GM12865 (cell line): ENCODE results near the gene MAPK9.

ENCODE experiments used
- DNase-seq: peaks from one replicate; pipeline ENCODE4 v3.0.0; 2010; ENCODE audit warnings: low read depth
- H3K4me3 ChIP-seq: 2 replicates; pipeline ENCODE4 v1.5.1; 2011; ENCODE audit warnings: mild to moderate bottlenecking, low read depth, low read length, control low read depth
- TF ChIP-seq, protein P1 (sequence below): IDR thresholded peaks from 2 replicates; pipeline ENCODE4 v1.5.1; 2011; ENCODE audit warnings: low read length, control low read depth, low read depth, inconsistent platforms; ENCODE audit not compliant: insufficient read depth; ENCODE audit errors: missing control alignments

Gene MAPK9

DNA sequence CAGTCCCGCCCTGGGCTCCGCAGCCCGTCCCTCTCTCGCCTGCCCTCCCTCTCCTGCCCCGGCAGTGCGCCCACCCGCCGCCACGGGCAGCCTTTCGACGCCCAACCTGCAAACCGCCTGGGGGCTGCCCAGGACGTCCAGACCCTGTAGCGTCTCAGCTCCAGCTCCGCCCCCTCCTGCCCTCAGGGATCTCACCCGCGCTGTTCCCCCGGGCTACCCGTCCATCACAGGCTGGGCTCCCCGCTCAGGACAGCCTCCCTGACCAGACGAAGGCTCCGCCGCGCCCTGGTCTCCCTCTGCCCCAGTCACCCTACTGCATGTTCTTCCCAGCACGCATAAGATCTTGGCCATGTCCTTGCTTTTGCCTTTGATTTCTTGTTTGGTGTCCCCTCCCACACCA is 84.3 kb downstream of the MAPK9 start:
- TF ChIP-seq, protein P1, sequence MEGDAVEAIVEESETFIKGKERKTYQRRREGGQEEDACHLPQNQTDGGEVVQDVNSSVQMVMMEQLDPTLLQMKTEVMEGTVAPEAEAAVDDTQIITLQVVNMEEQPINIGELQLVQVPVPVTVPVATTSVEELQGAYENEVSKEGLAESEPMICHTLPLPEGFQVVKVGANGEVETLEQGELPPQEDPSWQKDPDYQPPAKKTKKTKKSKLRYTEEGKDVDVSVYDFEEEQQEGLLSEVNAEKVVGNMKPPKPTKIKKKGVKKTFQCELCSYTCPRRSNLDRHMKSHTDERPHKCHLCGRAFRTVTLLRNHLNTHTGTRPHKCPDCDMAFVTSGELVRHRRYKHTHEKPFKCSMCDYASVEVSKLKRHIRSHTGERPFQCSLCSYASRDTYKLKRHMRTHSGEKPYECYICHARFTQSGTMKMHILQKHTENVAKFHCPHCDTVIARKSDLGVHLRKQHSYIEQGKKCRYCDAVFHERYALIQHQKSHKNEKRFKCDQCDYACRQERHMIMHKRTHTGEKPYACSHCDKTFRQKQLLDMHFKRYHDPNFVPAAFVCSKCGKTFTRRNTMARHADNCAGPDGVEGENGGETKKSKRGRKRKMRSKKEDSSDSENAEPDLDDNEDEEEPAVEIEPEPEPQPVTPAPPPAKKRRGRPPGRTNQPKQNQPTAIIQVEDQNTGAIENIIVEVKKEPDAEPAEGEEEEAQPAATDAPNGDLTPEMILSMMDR, result no peak
- no peak overlapping the region for H3K4me3 ChIP-seq

DNA sequence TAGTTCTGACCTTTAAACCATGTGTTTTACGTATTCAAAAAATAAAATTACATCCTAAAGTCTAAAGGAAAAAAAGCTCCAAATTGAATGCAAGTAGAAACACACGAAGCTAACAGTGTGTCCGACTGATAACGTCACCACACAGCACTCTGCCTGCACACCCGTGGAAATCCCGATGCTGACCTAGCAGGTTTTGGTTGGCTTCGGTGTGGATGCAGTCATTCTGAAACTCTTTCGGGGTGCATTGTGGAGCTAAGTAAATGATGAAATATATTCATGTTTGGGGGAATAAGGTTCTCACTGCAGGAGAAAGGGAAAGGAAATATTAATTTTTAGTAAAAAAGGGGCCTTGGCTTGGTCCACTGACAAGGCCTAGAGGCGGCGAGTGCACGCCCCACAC is 84.9 kb downstream of the MAPK9 start:
- TF ChIP-seq, protein P1, result no peak
- H3K4me3 ChIP-seq, result no peak overlapping the region
- no peak for DNase-seq

More for the DNA sequence above, 84.3 kb downstream of the MAPK9 start:
- DNase-seq, result no peak

DNA sequence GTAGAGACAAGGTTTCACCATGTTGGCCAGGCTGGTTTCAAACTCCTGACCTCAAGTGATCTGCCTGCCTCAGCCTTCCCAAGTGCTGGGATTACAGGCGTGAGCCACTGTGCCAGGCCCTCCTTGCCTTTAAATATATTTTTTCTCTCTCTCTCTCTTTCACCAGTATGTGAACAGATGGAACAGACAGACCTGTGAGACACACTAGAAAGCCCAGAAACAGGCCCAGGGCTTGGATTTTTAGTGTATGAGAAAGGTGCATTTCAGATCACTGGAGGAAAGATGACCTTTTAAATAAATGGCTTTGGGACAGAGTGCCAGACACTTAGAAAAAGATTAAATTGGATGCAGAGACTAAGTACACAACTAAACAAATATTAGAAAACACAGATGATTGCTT is 86.0 kb downstream of the MAPK9 start:
- DNase-seq, result no peak
- TF ChIP-seq, protein P1, result no peak
- no peak overlapping the region for H3K4me3 ChIP-seq

DNA sequence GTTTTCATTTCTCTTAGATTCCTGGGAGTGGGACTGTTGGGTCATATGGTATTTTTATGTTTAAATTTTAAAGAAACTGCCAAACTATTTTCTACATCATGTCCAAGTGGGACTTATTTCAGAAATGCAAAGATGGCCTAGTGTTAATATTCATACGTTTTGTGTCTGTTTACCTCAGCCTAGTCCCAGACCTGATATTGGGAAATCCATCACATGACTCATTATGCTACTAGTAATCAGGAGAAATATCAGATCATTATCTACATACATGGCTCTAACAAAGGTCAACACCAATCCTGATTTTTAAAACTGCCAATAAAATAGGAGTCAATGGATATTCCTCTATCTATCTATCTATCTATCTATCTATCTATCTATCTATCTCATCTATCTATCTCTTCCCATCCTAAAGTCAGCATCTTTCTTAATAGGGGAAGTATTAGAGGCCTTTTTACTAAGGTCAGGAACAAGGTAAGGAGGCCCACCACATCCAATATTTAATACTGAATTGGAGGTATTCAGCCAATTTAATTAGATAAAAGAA is 87.5 kb downstream of the MAPK9 start:
- TF ChIP-seq, protein P1, result no peak
- H3K4me3 ChIP-seq, result no peak overlapping the region
- no peak for DNase-seq

DNA sequence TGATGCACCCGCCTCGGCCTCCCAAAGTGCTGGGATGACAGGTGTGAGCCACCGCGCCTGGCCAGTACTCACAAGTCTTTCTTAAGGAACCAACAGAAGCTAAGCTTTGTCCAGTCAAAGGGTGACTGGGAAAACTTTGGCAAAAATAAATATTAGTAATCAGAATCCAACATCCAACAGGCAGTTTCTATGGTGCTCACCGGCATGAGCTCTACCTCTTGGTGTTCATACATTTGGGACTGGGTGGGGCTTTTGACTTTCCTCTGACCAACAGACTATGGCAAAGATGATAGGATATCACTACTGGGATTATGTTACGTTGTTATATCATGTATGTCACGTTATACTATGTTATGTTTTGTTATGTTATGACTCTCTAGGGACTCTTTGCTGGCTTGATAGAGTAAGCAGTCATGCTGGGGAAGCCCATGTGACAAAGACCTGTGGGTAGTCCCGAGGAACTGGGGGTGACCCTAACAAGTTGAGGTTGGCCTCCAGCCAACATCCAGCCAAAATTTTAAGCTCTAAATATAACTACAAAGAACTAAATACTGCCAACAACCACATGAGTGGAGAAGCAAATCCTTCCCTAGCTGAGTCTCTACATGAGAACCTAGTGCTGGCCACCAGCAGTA is 88.8 kb downstream of the MAPK9 start:
- no peak for DNase-seq
- TF ChIP-seq, protein P1, result no peak
- H3K4me3 ChIP-seq, result no peak overlapping the region

DNA sequence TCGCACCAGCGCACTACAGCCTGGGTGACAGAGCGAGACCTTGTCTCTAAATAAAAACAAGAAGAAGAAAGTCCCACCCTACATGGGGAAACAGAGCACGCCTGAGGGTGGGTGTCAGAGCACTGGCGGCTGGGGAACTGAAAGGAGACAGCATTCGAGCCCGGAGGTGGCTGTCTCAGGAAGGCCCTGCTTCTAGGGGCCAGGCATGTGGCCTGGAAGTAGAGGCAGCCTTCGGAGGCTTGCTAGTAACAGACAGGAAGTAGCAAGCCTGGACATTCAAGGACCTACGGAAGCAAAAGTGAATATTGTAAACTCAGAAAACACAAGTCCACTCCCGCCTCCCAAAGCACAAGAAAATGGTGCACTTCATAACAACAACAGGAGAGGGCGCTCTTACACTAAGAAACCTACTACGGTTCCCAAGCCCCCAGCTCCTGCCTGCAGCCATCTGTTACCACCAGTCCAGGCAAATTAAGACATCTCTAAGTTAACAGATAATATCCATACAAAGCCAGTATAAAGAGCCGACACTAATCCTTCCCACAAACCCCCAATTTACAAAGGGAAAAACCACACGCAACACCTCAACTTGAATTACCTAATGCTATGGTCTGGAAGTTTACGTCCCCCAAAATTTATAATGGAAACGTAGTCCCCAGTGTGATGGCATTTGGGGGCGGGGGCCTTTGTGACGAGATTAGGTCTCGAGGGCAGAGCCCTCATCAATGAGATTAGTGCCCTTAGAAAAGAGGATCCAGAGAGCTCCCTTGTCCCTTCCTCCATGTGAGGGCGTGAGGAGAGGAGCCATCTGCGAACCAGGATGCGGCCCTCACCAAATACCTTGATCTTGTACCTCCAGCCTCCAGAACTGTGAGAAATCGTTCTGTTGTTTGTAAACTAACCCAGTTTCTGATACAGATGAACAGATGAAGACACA is 90.6 kb downstream of the MAPK9 start:
- DNase-seq, result no peak
- TF ChIP-seq, protein P1, result no peak

More for the DNA sequence above, 90.6 kb downstream of the MAPK9 start:
- H3K4me3 ChIP-seq, result no peak overlapping the region
